GM19351 (cell line): Measurements from ENCODE around the gene TRAPPC3.
A peak's percentile ranks its signal among the peaks of the same experiment; 100 is the strongest.
"Not testable (repeated sequence)": the region's sequence is repeated elsewhere in the genome, so short reads cannot be mapped to it uniquely, and the experiment has no call there.

Experiments used
- ATAC-seq: cut with Tn5 transposase; IDR thresholded peaks from one replicate; pipeline ENCODE4 v1.9.1; 2021; ENCODE audit warnings: mild to moderate bottlenecking, moderate library complexity; ENCODE audit not compliant: unreplicated experiment

The TRAPPC3 gene

GRCh38 chr1:36149237-36149972 is at the start of gene TRAPPC3:
Gene TRAPPC3 (minus strand): TSS chr1:36149486. CDS start chr1:36149378, 108 bp downstream.
- ATAC-seq: peak; percentile 82

- ATAC-seq: no peak
Observed at GRCh38 chr1:36198641-36199040, 49.4 kb upstream of the TRAPPC3 start.

GRCh38 chr1:36196805-36197204 is 47.5 kb upstream of the TRAPPC3 start:
- ATAC-seq: not testable (repeated sequence)

GRCh38 chr1:36187800-36188593 is 38.7 kb upstream of the TRAPPC3 start:
- ATAC-seq: peak; percentile 67

- ATAC-seq: no peak
Observed at GRCh38 chr1:36183309-36183856, 34.1 kb upstream of the TRAPPC3 start.

- ATAC-seq: no peak
Observed at GRCh38 chr1:36182734-36183133, 33.4 kb upstream of the TRAPPC3 start.

- ATAC-seq: no peak
Observed at GRCh38 chr1:36179220-36179600, 29.9 kb upstream of the TRAPPC3 start.

- ATAC-seq: no peak
Observed at GRCh38 chr1:36178471-36179219, 29.4 kb upstream of the TRAPPC3 start.

GRCh38 chr1:36177589-36178431 is 28.5 kb upstream of the TRAPPC3 start:
- ATAC-seq: no peak

- no peak for ATAC-seq
Observed at GRCh38 chr1:36176106-36176949, 27.0 kb upstream of the TRAPPC3 start.

- ATAC-seq: no peak
Observed at GRCh38 chr1:36175137-36176095, 26.1 kb upstream of the TRAPPC3 start.

- no peak for ATAC-seq
Observed at GRCh38 chr1:36174713-36175112, 25.4 kb upstream of the TRAPPC3 start.

- no peak for ATAC-seq
Observed at GRCh38 chr1:36172983-36173382, 23.7 kb upstream of the TRAPPC3 start.

GRCh38 chr1:36172017-36172747 is 22.9 kb upstream of the TRAPPC3 start:
- no peak for ATAC-seq

- no peak for ATAC-seq
Observed at GRCh38 chr1:36170643-36171412, 21.5 kb upstream of the TRAPPC3 start.

GRCh38 chr1:36168514-36168913 is 19.2 kb upstream of the TRAPPC3 start:
- no peak for ATAC-seq
